H4 (cell line): Measurements from ENCODE around the gene BTNL9. TPM values are rescaled to one million over a fixed set of nuclear protein-coding genes. Genes with fewer than 3 reads are reported as not detected.
A peak's percentile ranks its signal among the peaks of the same experiment; 100 is the strongest.
"Not testable (repeated sequence)": the region's sequence is repeated elsewhere in the genome, so short reads cannot be mapped to it uniquely, and the experiment has no call there.

Source experiments
- DNase-seq: peaks from one replicate; pipeline ENCODE4 v3.0.0-alpha.2; 2015; ENCODE audit warnings: low spot score
- total RNA-seq: library from RNA; depleted of rRNA; stranded (reverse); fragments of >200 nt; shearing (Covaris generic); gene quantifications from 2 replicates; pipeline ENCODE4 v1.2.3, GENCODE V29; 2014

The BTNL9 gene
- total RNA-seq, 1 experiment from 2014 or later = 0.15 TPM

GRCh38 chr5:181060924-181061323 is 20.9 kb downstream of the BTNL9 start:
- DNase-seq = no peak

- DNase-seq = no peak
These were observed 21.6 kb downstream of the BTNL9 start for GRCh38 chr5:181061645-181062044.

- DNase-seq = no peak
These were observed 22.6 kb downstream of the BTNL9 start for GRCh38 chr5:181062631-181063030.

GRCh38 chr5:181063514-181063913 is 23.4 kb downstream of the BTNL9 start:
- no peak for DNase-seq

- no peak for DNase-seq
These were observed 24.9 kb downstream of the BTNL9 start for GRCh38 chr5:181064987-181065386.

GRCh38 chr5:181069767-181070491 is 29.9 kb downstream of the BTNL9 start:
- DNase-seq = peak; percentile 72

GRCh38 chr5:181070523-181070922 is 30.5 kb downstream of the BTNL9 start:
- DNase-seq = no peak

- DNase-seq = no peak
These were observed 31.2 kb downstream of the BTNL9 start for GRCh38 chr5:181071257-181071656.

GRCh38 chr5:181076920-181077319 is 36.9 kb downstream of the BTNL9 start:
- DNase-seq = no peak

- DNase-seq = no peak
These were observed 41.9 kb downstream of the BTNL9 start for GRCh38 chr5:181081989-181082388.

- DNase-seq = no peak
These were observed 44.6 kb downstream of the BTNL9 start for GRCh38 chr5:181084621-181085195.

GRCh38 chr5:181086026-181086883 is 46.2 kb downstream of the BTNL9 start:
- no peak for DNase-seq

- no peak for DNase-seq
These were observed 46.8 kb downstream of the BTNL9 start for GRCh38 chr5:181086884-181087205.

GRCh38 chr5:181087309-181087708 is 47.2 kb downstream of the BTNL9 start:
- no peak for DNase-seq

GRCh38 chr5:181088289-181088688 is 48.2 kb downstream of the BTNL9 start:
- peak; percentile 40 for DNase-seq

GRCh38 chr5:181092428-181092827 is 52.4 kb downstream of the BTNL9 start:
- no peak for DNase-seq

GRCh38 chr5:181095162-181095561 is 55.1 kb downstream of the BTNL9 start:
- DNase-seq = not testable (repeated sequence)

- not testable (repeated sequence) for DNase-seq
These were observed 56.8 kb downstream of the BTNL9 start for GRCh38 chr5:181096721-181097382.

- not testable (repeated sequence) for DNase-seq
These were observed 57.3 kb downstream of the BTNL9 start for GRCh38 chr5:181097383-181097753.

- not testable (repeated sequence) for DNase-seq
These were observed 57.9 kb downstream of the BTNL9 start for GRCh38 chr5:181097759-181098491.

- no peak for DNase-seq
These were observed 58.9 kb downstream of the BTNL9 start for GRCh38 chr5:181098762-181099601.
